Heart left ventricle (tissue), 16 donors: ENCODE data around the gene FAM222A. TPM values are rescaled to one million over a fixed set of nuclear protein-coding genes. Genes with fewer than 3 reads are reported as not detected.

ENCODE experiments used
- ATAC-seq, 4 donors: fragments of 200-7000 bp; cut with Tn5 transposase; one replicate each; pipeline ENCODE4 v1.9.1; 2020 to 2022; ENCODE audit warnings: moderate library complexity in 4 of 4, mild to moderate bottlenecking in 3 of 4, moderate number of reproducible peaks in 1 of 4
- DNase-seq, 5 donors: peaks; one replicate each; pipeline ENCODE4 v3.0.0-alpha.2; 2020
- H3K27ac ChIP-seq, 12 donors: fragments of 200-600 bp; sonication (generic) in 4 of 12; one replicate each; pipeline versions ENCODE4 v1.5.0 to v1.8.0; 2016 to 2022; ENCODE audit warnings: mild to moderate bottlenecking in 2 of 12
- H3K27me3 ChIP-seq, 9 donors: fragments of 200-600 bp; sonication (generic) in 2 of 9; one replicate each; pipeline versions ENCODE4 v1.5.1 to v1.8.0; 2016 to 2022; ENCODE audit warnings: mild to moderate bottlenecking in 3 of 9
- H3K36me3 ChIP-seq, 9 donors: fragments of 200-600 bp; sonication (generic) in 2 of 9; one replicate each; pipeline versions ENCODE4 v1.5.0 to v1.8.0; 2018 to 2022; ENCODE audit warnings: mild to moderate bottlenecking in 2 of 9
- H3K4me1 ChIP-seq, 12 donors: fragments of 200-600 bp; sonication (generic) in 4 of 12; one replicate each; pipeline versions ENCODE4 v1.5.0 to v1.8.0; 2016 to 2022; ENCODE audit warnings: mild to moderate bottlenecking in 3 of 12
- H3K4me3 ChIP-seq, 12 donors: fragments of 200-600 bp; sonication (generic) in 4 of 12; one replicate each; pipeline versions ENCODE4 v1.5.0 to v1.8.0; 2017 to 2022; ENCODE audit warnings: mild to moderate bottlenecking in 9 of 12, moderate library complexity in 4 of 12
- H3K9me3 ChIP-seq, 12 donors: fragments of 200-600 bp; sonication (generic) in 4 of 12; one replicate each; pipeline versions ENCODE4 v1.5.0 to v1.8.0; 2016 to 2022; ENCODE audit warnings: mild to moderate bottlenecking in 1 of 12
- CTCF ChIP-seq, 12 donors: fragments of 200-600 bp; sonication (generic) in 4 of 12; IDR thresholded peaks; one replicate each; pipeline versions ENCODE4 v1.5.0 to v1.8.0; 2018 to 2022; ENCODE audit warnings: antibody characterized with exemption in 12 of 12, mild to moderate bottlenecking in 5 of 12
- POLR2A ChIP-seq, 2 donors: fragments of 450-650 bp; IDR thresholded peaks; one replicate each; pipeline ENCODE4 v1.6.1; 2017; ENCODE audit warnings: antibody characterized with exemption in 2 of 2, mild to moderate bottlenecking in 2 of 2, moderate library complexity in 2 of 2
- whole genome bisulfite sequencing, 4 donors: extraction: QIAGEN DNeasy Blood & Tissue Kit in 2 of 4; methylation state at CpG; one replicate each; pipeline versions ENCODE4 v1.1.5 to v1.1.7; 2013 to 2018; 5-methylcytosine and 5-hydroxymethylcytosine counted together
- intact Hi-C, 10 donors: fragments of 100-400 bp; cut with DNase I; formaldehyde crosslinking; loops; one replicate each; pipeline versions ENCODE4 v1.11.1 to v1.14.2; 2022
- polyA plus RNA-seq, 2 donors: library from polyadenylated mRNA; stranded (reverse); fragments of 200-250 nt; gene quantifications; one replicate each; pipeline ENCODE4 v1.2.3, GENCODE V29; 2013
- total RNA-seq, 9 donors: library from RNA; depleted of rRNA in 2 of 9; stranded (reverse); fragments of >200 nt in 2 of 9; fragmentation: NEBNext Ultra II Directional in 3 of 9; extraction: Animal tissue kit (Norgen Biotek cat#: 25700) in 3 of 9; gene quantifications; one replicate each; pipeline versions ENCODE4 v1.1.0 to v1.2.4, GENCODE V29; 2016 to 2023
- donor health status: ischemic (EF 13 %, LVEDD 7.1; RV severe dilation, severe dysfunction).
- donor health status: healthy with polysubstance abuse.
- donor health status: DM: no; HTN: yes; CAD: no.
- donor health status: DM: no; HTN: no; CAD: no.
- donor health status: ischemic (EF 25% LVEDD 6.9; RV normal size, moderate dysfunction).
- donor health status: ischemic (EF 25% LVEDD 5.7; RV mildly dilated, moderate dysfunction).
- donor health status: healthy.
- donor health status: DM: yes; HTN: yes; CAD: no.
- donor health status: ischemic (EF 35%, LVEDD 5.7; RV mildly dilated, moderate dysfunction).
- donor health status: nonischemic (EF 11% LVEDD 7.7; RV severe dilation, severe dysfunction).
- donor health status: DM: yes; HTN: yes; CAD: no.
- donor health status: PGD.
- donor health status: ischemic (EF 29% LVEDD 5.4; RV normal size, mild dysfunction).
- donor health status: nonischemic (EF 23%, LVEDD 6.1; RV moderate dilation, normal function).

The FAM222A gene
- total and polyA plus RNA-seq, 11 donors, result 3.5 to 45.8 (median 10.2) TPM

- Histone ChIP-seq H3K9me3 (no peaks in the 10 kb centered on the region), H3K36me3 (no peaks in the 10 kb centered on the region), H3K27me3 (no peaks in the 10 kb centered on the region), H3K4me3 (no peak overlapping the region), H3K4me1 (peaks cover 0 to 2% (median 0%) of the 10 kb centered on the region in 12 donors), H3K27ac (no peak overlapping the region)
- DNase-seq, result no peak
- TF ChIP-seq POLR2A (IDR thresholded peaks at IDR 0.05), result no peak
- TF ChIP-seq CTCF (IDR thresholded peaks at IDR 0.05), result no peak
- no peak for ATAC-seq
- intact Hi-C loops, result loop anchor here in 2 of 10 donors (5.0 kb wide), 2 partner anchors 34 to 39 kb away; no protein-coding TSS in a partner anchor
- 92 to 95% (median 93%) methylated on average over 12 of the region's 12 CpGs for WGBS, 4 donors
Measured at GRCh38 chr12:109807954-109808643, 94.5 kb downstream of the FAM222A start.

- Histone ChIP-seq H3K9me3 (no peaks in the 10 kb centered on the region), H3K36me3 (no peaks in the 10 kb centered on the region), H3K4me1 (peaks cover 0 to 2% (median 0%) of the 10 kb centered on the region in 12 donors), H3K4me3 (no peak overlapping the region), H3K27ac (no peak overlapping the region), H3K27me3 (no peaks in the 10 kb centered on the region)
- 83 to 97% (median 94%) methylated on average over 4 of the region's 4 CpGs for WGBS, 4 donors
- DNase-seq (no peak), ATAC-seq (no peak)
- TF ChIP-seq POLR2A (IDR thresholded peaks at IDR 0.05) (no peak), CTCF (IDR thresholded peaks at IDR 0.05) (no peak)
- intact Hi-C loops, result loop anchor here in 2 of 10 donors (5.0 kb wide), 2 partner anchors 33 to 38 kb away; no protein-coding TSS in a partner anchor
Measured at GRCh38 chr12:109808876-109809646, 95.4 kb downstream of the FAM222A start.

GRCh38 chr12:109810954-109811623, 97.5 kb downstream of the FAM222A start:
- WGBS, 4 donors, result 84 to 88% (median 86%) methylated on average over 10 of the region's 10 CpGs
- H3K4me1 ChIP-seq, result no peaks in the 10 kb centered on the region
- TF ChIP-seq POLR2A (IDR thresholded peaks at IDR 0.05), result no peak
- no peak for TF ChIP-seq CTCF (IDR thresholded peaks at IDR 0.05)
- no peak for ATAC-seq
- no peaks in the 10 kb centered on the region for H3K9me3 ChIP-seq
- no peaks in the 10 kb centered on the region for H3K36me3 ChIP-seq
- no peak overlapping the region for H3K27ac ChIP-seq
- intact Hi-C loops, result no loop called here
- no peak for DNase-seq
- no peak overlapping the region for H3K4me3 ChIP-seq
- H3K27me3 ChIP-seq, result no peaks in the 10 kb centered on the region

GRCh38 chr12:109811624-109811995, 98.0 kb downstream of the FAM222A start:
- no peak overlapping the region for H3K4me3 ChIP-seq
- no peak overlapping the region for H3K27ac ChIP-seq
- no peaks in the 10 kb centered on the region for H3K4me1 ChIP-seq
- no peaks in the 10 kb centered on the region for H3K36me3 ChIP-seq
- H3K27me3 ChIP-seq, result no peaks in the 10 kb centered on the region
- 63 to 79% (median 69%) methylated on average over 5 of the region's 5 CpGs for WGBS, 4 donors
- H3K9me3 ChIP-seq, result no peaks in the 10 kb centered on the region
- intact Hi-C loops, result no loop called here
- no peak for TF ChIP-seq POLR2A (IDR thresholded peaks at IDR 0.05)
- no peak for DNase-seq
- ATAC-seq, result no peak
